ENCODE measurements around the gene WDR90. TPM values are rescaled to one million over a fixed set of nuclear protein-coding genes. Genes with fewer than 3 reads are reported as not detected.

Gene WDR90
- total RNA-seq, 4 donors from 2014 or later = 18.2 to 79.3 (median 46.9) TPM

GRCh38 chr16:636206-637080 lies 12.7 kb upstream of the WDR90 start, which contains the start of gene METTL26:
Gene METTL26, minus strand, starts transcription at chr16:636305. Its CDS starts 15 bp downstream, at chr16:636290.
- Histone ChIP-seq H3K4me3 (peak within 1 kb of the TSS; percentile 72 to 85), H3K4me1 (peaks cover 0 to 6% of the 10 kb centered on the region in 2 donors), H3K9me3 (no peaks in the 10 kb centered on the region), H3K27me3 (no peaks in the 10 kb centered on the region), H3K27ac (peak within 1 kb of the TSS; percentile 98 to 99), H3K36me3 (no peaks in the 10 kb centered on the region)
- DNase-seq = peak; percentile 95 to 96
- peak; percentile 53 to 72 for TF ChIP-seq POLR2A (IDR thresholded peaks at IDR 0.05)
- no peak for TF ChIP-seq CTCF (IDR thresholded peaks at IDR 0.05)
- intact Hi-C loops (cut with DNase I; ENCODE audit: low total_unique reads) = no loop called here

DNA sequence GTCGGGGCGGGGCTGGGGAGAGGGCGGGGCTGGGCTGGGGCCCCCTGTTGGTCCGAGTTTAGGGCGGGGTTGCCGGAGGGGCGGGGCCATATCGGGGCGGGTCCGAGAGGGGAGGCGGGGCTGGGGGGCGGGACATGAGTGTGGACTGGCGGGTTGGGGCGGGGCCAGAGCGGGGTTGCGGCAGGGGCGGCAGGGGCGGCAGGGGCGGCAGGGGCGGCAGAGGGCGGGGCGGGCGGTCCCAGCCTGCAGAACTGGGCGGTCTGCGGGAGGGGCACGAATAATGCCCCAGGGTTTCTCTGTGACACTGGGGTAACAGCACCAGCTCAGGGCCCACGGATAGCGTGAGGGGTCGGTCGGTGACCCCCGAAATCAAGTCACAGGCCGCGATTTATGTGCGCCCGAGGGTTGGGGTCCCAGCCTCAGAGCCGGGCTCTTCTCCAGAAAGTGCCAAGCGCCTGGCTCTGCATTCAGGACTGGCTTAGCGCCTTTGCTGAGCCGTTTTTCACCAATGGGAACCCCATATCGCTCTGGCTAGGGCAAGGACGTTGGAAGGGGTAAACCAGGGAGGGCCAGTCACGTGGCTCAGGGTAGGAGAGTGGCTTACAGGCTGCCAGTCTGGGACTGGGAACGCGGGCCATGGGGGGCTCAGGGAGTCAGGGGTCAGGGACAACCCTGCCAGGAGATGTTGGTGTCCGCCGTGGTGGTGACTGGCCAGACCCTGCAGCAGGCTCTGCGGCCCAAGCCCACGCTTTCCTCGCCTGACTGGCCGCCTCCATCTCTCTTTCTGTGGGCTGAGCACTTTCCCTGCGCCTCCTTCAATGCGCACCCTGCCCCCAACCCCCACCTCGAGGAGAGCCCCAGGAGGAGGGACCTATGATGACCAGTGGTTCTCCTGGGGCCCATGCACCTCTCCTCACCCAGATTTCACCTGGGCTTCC lies 11.8 kb upstream of the WDR90 start:
- peaks cover 0 to 6% of the 10 kb centered on the region in 2 donors for H3K4me1 ChIP-seq
- H3K4me3 ChIP-seq = peak overlapping the region; percentile 72 to 85
- H3K27me3 ChIP-seq = no peaks in the 10 kb centered on the region
- DNase-seq = peak; percentile 88 to 93
- peak overlapping the region; percentile 98 to 99 for H3K27ac ChIP-seq
- H3K9me3 ChIP-seq = no peaks in the 10 kb centered on the region
- H3K36me3 ChIP-seq = no peaks in the 10 kb centered on the region
- TF ChIP-seq CTCF (IDR thresholded peaks at IDR 0.05) (no peak), POLR2A (IDR thresholded peaks at IDR 0.05) (no peak)
- intact Hi-C loops (cut with DNase I; ENCODE audit: low total_unique reads) = no loop called here

GRCh38 chr16:638034-638543 lies 11.1 kb upstream of the WDR90 start:
- TF ChIP-seq CTCF (IDR thresholded peaks at IDR 0.05) (no peak), POLR2A (IDR thresholded peaks at IDR 0.05) (no peak)
- no peak for DNase-seq
- Histone ChIP-seq H3K36me3 (no peaks in the 10 kb centered on the region), H3K9me3 (no peaks in the 10 kb centered on the region), H3K27ac (no peak overlapping the region), H3K4me1 (peaks cover 0 to 6% of the 10 kb centered on the region in 2 donors), H3K27me3 (no peaks in the 10 kb centered on the region), H3K4me3 (no peak overlapping the region)
- intact Hi-C loops (cut with DNase I; ENCODE audit: low total_unique reads) = no loop called here

GRCh38 chr16:638836-639235 lies 10.3 kb upstream of the WDR90 start:
- Histone ChIP-seq H3K27me3 (no peaks in the 10 kb centered on the region), H3K36me3 (no peaks in the 10 kb centered on the region), H3K27ac (no peak overlapping the region), H3K9me3 (no peaks in the 10 kb centered on the region), H3K4me3 (no peak overlapping the region), H3K4me1 (peaks cover 0 to 6% of the 10 kb centered on the region in 2 donors)
- DNase-seq = no peak
- intact Hi-C loops (cut with DNase I; ENCODE audit: low total_unique reads) = no loop called here
- TF ChIP-seq CTCF (IDR thresholded peaks at IDR 0.05) (no peak), POLR2A (IDR thresholded peaks at IDR 0.05) (no peak)

Data from uterus (tissue), 4 donors.